Measurements from ENCODE around the gene ZNF669.

ZNF669 gene

DNA sequence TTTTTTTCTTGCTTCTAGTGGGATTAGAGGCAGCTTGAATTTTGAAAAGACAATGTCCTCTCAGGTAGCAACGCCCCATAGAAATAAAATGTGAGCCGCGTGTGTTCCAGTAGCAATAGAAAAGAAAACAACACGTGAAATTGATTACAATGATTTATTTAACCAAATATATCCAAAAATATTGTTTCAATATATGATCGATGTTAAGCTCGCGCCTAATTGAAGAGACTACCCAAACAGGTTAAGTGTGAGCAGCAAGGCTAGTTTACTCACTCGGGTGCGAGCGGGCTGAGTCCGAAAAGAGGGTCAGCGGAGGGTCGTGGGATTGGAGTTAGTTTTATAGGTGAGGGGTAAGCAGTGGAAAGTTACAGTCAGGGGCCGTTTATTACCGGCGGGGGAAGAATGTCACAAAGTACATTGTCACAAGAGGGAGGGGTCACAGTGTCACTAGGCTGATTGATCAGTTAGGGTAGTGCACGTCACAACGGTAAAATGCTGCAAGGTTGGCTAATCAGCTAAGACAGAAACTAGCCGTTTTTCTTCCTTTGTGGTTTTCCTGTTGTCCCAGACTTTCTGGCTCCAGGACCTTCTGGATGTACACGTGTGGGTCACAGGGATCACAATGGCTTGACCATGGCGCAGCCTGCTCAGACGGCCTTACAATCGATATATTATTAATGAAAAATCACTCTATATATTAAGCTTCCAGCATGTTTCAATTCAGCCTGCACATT lies 24.8 kb downstream of the ZNF669 start:
- no peak for DNase-seq (ENCODE audit: low read depth)
- TF ChIP-seq, protein P1, sequence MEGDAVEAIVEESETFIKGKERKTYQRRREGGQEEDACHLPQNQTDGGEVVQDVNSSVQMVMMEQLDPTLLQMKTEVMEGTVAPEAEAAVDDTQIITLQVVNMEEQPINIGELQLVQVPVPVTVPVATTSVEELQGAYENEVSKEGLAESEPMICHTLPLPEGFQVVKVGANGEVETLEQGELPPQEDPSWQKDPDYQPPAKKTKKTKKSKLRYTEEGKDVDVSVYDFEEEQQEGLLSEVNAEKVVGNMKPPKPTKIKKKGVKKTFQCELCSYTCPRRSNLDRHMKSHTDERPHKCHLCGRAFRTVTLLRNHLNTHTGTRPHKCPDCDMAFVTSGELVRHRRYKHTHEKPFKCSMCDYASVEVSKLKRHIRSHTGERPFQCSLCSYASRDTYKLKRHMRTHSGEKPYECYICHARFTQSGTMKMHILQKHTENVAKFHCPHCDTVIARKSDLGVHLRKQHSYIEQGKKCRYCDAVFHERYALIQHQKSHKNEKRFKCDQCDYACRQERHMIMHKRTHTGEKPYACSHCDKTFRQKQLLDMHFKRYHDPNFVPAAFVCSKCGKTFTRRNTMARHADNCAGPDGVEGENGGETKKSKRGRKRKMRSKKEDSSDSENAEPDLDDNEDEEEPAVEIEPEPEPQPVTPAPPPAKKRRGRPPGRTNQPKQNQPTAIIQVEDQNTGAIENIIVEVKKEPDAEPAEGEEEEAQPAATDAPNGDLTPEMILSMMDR (IDR thresholded peaks at IDR 0.05; ENCODE audit: low read depth, low read length, missing control alignments) = no peak
- H3K4me3 ChIP-seq (ENCODE audit: low read depth, low read length) = peak overlapping the region; percentile 77

DNA sequence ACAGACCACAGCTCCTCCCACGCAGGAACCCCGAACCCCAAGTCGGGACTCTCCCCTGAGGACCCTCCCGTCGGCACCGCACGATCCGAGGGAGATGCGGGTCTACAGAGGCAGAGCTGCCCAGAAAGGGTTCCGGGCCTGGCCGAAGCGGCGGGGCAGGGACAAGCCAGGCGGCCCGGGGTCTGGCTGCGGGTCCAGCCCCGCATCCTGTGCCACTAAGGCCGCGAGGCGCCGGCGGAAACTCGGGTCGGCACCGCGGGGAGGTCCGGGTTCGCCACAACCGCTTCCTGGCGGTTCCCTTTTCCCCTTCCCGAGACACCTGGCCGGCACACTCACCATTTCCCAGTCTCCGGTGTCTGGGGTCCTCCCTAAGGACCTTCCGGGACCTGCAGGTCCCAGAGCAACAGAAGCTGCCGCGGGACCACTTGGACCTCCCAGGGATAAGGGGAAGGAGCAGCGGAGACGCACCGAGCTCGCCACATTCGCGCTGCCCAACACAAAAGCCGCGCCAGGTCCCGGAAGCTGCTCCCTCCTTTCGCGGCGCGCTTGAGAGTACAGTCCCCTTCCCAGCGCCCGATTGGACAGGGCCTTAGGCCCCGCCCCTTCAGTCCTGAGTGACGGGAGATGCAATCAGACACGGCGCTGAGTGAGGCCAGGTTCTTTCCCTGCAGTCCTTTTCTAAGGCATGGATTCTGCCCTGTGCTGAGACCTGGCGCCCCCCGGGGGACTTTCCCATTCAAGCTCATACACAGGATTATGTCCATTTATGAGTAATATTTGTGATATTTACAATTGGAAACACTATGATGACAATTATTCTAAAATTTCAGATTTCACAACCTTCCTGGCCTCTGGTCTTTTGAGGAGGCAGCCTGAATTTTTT lies 25.7 kb downstream of the ZNF669 start, which contains the start of gene ZNF670:
Gene ZNF670, minus strand, starts transcription at position 554 of the 883 bp plus-strand sequence. Its CDS starts 215 bp downstream, at position 339.
- DNase-seq (ENCODE audit: low read depth) = peak; percentile 85
- TF ChIP-seq, protein P1 (IDR thresholded peaks at IDR 0.05; ENCODE audit: low read depth, low read length, missing control alignments) = no peak
- H3K4me3 ChIP-seq (ENCODE audit: low read depth, low read length) = peak within 1 kb of the TSS; percentile 77

DNA sequence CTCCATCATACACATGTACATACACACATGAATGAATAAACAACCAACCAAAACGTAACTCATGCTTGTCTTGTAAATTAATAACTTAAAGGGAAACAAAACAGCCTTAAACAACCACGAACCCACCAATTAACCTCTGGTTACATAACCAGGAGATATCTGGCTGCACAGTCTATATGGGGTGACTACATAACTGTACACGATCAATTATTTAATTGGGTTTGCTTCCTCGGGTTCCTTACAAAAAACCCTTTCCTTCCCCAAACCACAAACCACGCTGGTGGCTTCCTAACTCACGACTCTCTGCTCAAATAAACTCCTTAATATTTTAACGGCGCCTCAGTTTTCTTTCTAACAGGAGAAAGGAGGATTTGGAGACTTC lies 26.3 kb downstream of the ZNF669 start:
- TF ChIP-seq, protein P1 (IDR thresholded peaks at IDR 0.05; ENCODE audit: low read depth, low read length, missing control alignments) = no peak
- peak overlapping the region; percentile 77 for H3K4me3 ChIP-seq (ENCODE audit: low read depth, low read length)
- no peak for DNase-seq (ENCODE audit: low read depth)

DNA sequence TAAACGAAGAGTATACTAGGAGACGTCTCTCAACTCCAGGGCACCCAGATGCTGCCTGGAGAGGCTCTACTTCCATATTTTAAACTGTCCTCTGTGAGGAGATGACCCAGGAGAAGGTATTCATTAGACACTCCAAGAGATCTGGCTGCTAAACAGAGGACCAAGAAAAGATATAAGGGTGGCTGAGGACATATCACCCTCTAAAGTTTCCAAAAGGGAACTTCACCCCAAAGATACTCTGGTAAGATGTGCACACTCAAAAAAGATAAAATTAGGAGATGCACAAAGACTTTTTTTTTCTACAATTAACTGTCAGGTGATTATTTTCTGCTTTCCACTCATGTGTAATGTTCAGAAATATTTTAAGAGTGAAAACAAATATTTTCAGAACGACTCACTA lies 26.9 kb downstream of the ZNF669 start:
- H3K4me3 ChIP-seq (ENCODE audit: low read depth, low read length) = no peak overlapping the region; the same call in 1 of the 2 replicates
- DNase-seq (ENCODE audit: low read depth) = no peak
- TF ChIP-seq, protein P1 (IDR thresholded peaks at IDR 0.05; ENCODE audit: low read depth, low read length, missing control alignments) = no peak

DNA sequence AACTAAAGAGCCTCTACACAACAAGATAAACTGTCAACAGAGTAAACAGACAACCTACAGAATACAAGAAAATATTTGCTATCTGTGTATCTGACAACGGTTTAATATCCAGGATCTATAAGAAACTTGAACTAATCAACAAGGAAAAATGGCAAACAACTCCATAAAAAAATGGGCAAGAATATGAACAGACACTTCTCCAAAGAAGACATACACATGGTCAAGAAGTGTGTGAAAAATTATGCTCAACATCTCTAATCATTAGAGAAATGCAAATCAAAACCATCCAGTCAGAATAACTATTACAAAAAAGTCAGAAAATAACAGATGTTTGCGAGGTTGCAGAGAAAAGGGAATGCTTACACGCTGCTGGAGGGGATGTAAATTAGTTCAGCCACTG lies 33.5 kb downstream of the ZNF669 start:
- H3K4me3 ChIP-seq (ENCODE audit: low read depth, low read length) = no peak overlapping the region
- TF ChIP-seq, protein P1 (IDR thresholded peaks at IDR 0.05; ENCODE audit: low read depth, low read length, missing control alignments) = no peak
- DNase-seq (ENCODE audit: low read depth) = no peak

DNA sequence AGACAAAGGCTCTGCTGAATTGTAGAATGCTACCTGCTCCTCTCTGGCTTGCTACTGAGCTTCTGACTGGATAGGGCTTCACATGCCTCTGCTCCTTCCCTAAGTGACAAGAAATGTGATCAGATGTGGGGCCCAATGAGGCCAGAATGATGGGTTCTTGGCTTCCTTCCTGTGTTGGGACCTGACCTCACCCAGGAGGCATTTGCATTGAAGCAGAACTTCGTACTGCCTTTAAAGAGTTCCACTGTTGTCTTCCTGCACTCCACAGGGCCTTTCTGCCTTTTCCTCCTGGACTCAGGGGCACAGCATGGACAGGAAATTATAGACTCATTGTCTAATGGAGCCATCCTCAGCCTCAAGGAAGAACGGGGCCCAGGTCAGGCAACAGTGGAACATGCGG lies 39.9 kb downstream of the ZNF669 start:
- H3K4me3 ChIP-seq (ENCODE audit: low read depth, low read length) = no peak overlapping the region
- DNase-seq (ENCODE audit: low read depth) = no peak
- TF ChIP-seq, protein P1 (IDR thresholded peaks at IDR 0.05; ENCODE audit: low read depth, low read length, missing control alignments) = no peak

Measured in GM12864 (cell line).